CD14-positive monocyte (primary cell): ENCODE results near the gene PRM1. TPM values are rescaled to one million over a fixed set of nuclear protein-coding genes. Genes with fewer than 3 reads are reported as not detected.

ENCODE experiments used
- DNase-seq, 3 donors: peaks; one replicate each; pipeline ENCODE4 v3.0.0-alpha.2; 2011 to 2022
- H2AFZ ChIP-seq: 2 replicates; pipeline ENCODE4 v1.6.0; 2012; ENCODE audit warnings: mild to moderate bottlenecking, low read depth, low read length, inconsistent platforms; ENCODE audit not compliant: insufficient read depth, poor library complexity, severe bottlenecking
- H3K27ac ChIP-seq, 2 donors: 1 replicate in 1 of 2; 2 replicates in 1 of 2; pipeline ENCODE4 v1.5.1; 2012 to 2013; ENCODE audit warnings: low read length in 2 of 2, control low read depth in 1 of 2, inconsistent platforms in 1 of 2, low read depth in 1 of 2, mild to moderate bottlenecking in 1 of 2
- H3K27me3 ChIP-seq, 2 donors: one replicate each; pipeline versions ENCODE4 v1.6.0 to v1.6.1; 2011 to 2013; ENCODE audit warnings: low read length in 2 of 2; ENCODE audit not compliant: control insufficient read depth in 2 of 2, insufficient read depth in 2 of 2
- H3K36me3 ChIP-seq, 2 donors: replicated peaks in 1 of 2; 1 replicate in 1 of 2; 2 replicates in 1 of 2; pipeline versions ENCODE4 v1.5.1 to v1.6.1; 2012 to 2013; ENCODE audit warnings: low read length in 2 of 2, control low read depth in 1 of 2, inconsistent platforms in 1 of 2, mild to moderate bottlenecking in 1 of 2; ENCODE audit not compliant: insufficient read depth in 2 of 2, control insufficient read depth in 1 of 2
- H3K4me1 ChIP-seq, 2 donors: 1 replicate in 1 of 2; 2 replicates in 1 of 2; pipeline versions ENCODE4 v1.5.1 to v1.6.1; 2012 to 2013; ENCODE audit warnings: low read length in 2 of 2, control low read depth in 1 of 2, inconsistent platforms in 1 of 2, mild to moderate bottlenecking in 1 of 2, moderate library complexity in 1 of 2; ENCODE audit not compliant: insufficient read depth in 2 of 2, control insufficient read depth in 1 of 2
- H3K4me2 ChIP-seq: replicated peaks from 2 replicates; pipeline ENCODE3; 2012; ENCODE audit warnings: low read length, moderate library complexity, mild to moderate bottlenecking; ENCODE audit not compliant: poor library complexity, severe bottlenecking; ENCODE audit errors: extremely low read depth
- H3K4me3 ChIP-seq, 3 experiments: fragments of 200-600 bp in 1 of 3; sonication (generic) in 1 of 3; replicated peaks in 1 of 3; 1 replicate in 2 of 3; 2 replicates in 1 of 3; pipeline ENCODE4 v1.5.1; 2011 to 2013; ENCODE audit warnings: low read length in 3 of 3, mild to moderate bottlenecking in 3 of 3, control low read depth in 2 of 3, low read depth in 2 of 3, inconsistent platforms in 1 of 3, moderate library complexity in 1 of 3
- H3K79me2 ChIP-seq: 2 replicates; pipeline ENCODE4 v1.6.0; 2012; ENCODE audit warnings: mild to moderate bottlenecking, control low read depth, inconsistent platforms, low read length, moderate library complexity; ENCODE audit not compliant: insufficient read depth
- H3K9ac ChIP-seq: 2 replicates; pipeline ENCODE4 v1.6.0; 2017; ENCODE audit warnings: low read length, mild to moderate bottlenecking; ENCODE audit not compliant: insufficient read depth, poor library complexity, severe bottlenecking
- H3K9me3 ChIP-seq, 2 donors: replicated peaks in 1 of 2; 1 replicate in 1 of 2; 2 replicates in 1 of 2; pipeline versions ENCODE4 v1.5.1 to v1.6.1; 2012 to 2013; ENCODE audit warnings: low read length in 2 of 2, control low read depth in 1 of 2; ENCODE audit not compliant: control insufficient read depth in 1 of 2, insufficient read depth in 1 of 2
- H4K20me1 ChIP-seq: 2 replicates; pipeline ENCODE4 v1.6.0; 2012; ENCODE audit warnings: mild to moderate bottlenecking, low read length, control low read depth, moderate library complexity; ENCODE audit not compliant: insufficient read depth
- H3K27ac Mint-ChIP-seq, 7 donors: one replicate each; pipeline ENCODE4 v1.8.0; 2020; ENCODE audit warnings: mild to moderate bottlenecking in 7 of 7, mixed read lengths in 7 of 7, moderate library complexity in 6 of 7, inconsistent platforms in 2 of 7
- H3K27me3 Mint-ChIP-seq, 3 donors: one replicate each; pipeline ENCODE4 v1.8.0; 2021 to 2022; ENCODE audit warnings: low read depth in 3 of 3, mild to moderate bottlenecking in 3 of 3, mixed read lengths in 3 of 3, moderate library complexity in 3 of 3, inconsistent platforms in 1 of 3
- H3K36me3 Mint-ChIP-seq, 2 donors: one replicate each; pipeline ENCODE4 v1.8.0; 2020; ENCODE audit warnings: mixed read lengths in 2 of 2, inconsistent platforms in 1 of 2, mild to moderate bottlenecking in 1 of 2
- H3K4me1 Mint-ChIP-seq: one replicate; pipeline ENCODE4 v1.8.0; 2020; ENCODE audit warnings: mild to moderate bottlenecking, mixed read lengths
- H3K4me3 Mint-ChIP-seq, 2 donors: one replicate each; pipeline ENCODE4 v1.8.0; 2020; ENCODE audit warnings: mild to moderate bottlenecking in 2 of 2, mixed read lengths in 2 of 2, moderate library complexity in 1 of 2
- H3K9me3 Mint-ChIP-seq, 7 donors: one replicate each; pipeline ENCODE4 v1.8.0; 2020 to 2022; ENCODE audit warnings: mixed read lengths in 7 of 7, mild to moderate bottlenecking in 6 of 7, moderate library complexity in 6 of 7, inconsistent platforms in 2 of 7
- WGBS: methylation state at CpG from one replicate; pipeline ENCODE4 v1.1.5; 2013; ENCODE audit warnings: missing lambda C conversion rate; ENCODE audit not compliant: insufficient coverage; 5-methylcytosine and 5-hydroxymethylcytosine counted together
- intact Hi-C, 2 donors: fragments of 100-400 bp; cut with micrococcal nuclease; formaldehyde crosslinking; loops; one replicate each; pipeline versions ENCODE4 v1.15.0 to v1.15.1; 2023
- polyA plus RNA-seq, 3 donors: library from polyadenylated mRNA; depleted of rRNA in 1 of 3; unstranded in 2 of 3; stranded (reverse) in 1 of 3; fragments of 300-500 nt in 2 of 3; fragments of >200 nt in 1 of 3; fragmentation: Illumina TruSeq in 2 of 3; gene quantifications; 1 replicate in 2 of 3; 2 replicates in 1 of 3; pipeline ENCODE4 v1.2.3, GENCODE V29; 2012 to 2021
- TF ChIP-seq, protein P1 (sequence below): fragments of 200-600 bp; IDR thresholded peaks from one replicate; pipeline ENCODE4 v1.8.0; 2022; ENCODE audit warnings: antibody characterized with exemption, mild to moderate bottlenecking

Gene PRM1
- polyA plus RNA-seq, 3 donors: not detected

DNA sequence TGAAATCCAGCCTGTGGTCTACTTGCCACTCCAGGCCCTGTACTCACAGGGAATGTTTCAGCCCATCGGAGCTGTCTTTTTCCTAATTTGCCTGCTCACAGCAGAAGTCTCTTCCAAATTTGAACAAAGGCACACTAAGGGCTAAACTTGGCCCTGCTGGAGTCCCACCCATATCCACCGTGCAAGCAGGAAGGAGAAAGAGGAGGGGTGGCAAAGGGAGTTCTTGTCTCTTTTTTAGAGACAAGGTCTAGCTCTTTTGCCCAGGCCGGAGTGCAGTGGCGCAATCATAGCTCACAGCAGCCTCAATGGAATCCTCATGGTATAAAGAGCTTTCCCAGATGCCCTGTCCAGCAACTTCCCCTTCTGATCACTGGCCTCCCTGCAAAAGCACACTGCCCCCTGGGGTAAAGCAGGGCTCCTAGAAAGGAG is 2.7 kb upstream of the PRM1 start:
- H3K9ac ChIP-seq: no peak overlapping the region
- TF ChIP-seq, protein P1, sequence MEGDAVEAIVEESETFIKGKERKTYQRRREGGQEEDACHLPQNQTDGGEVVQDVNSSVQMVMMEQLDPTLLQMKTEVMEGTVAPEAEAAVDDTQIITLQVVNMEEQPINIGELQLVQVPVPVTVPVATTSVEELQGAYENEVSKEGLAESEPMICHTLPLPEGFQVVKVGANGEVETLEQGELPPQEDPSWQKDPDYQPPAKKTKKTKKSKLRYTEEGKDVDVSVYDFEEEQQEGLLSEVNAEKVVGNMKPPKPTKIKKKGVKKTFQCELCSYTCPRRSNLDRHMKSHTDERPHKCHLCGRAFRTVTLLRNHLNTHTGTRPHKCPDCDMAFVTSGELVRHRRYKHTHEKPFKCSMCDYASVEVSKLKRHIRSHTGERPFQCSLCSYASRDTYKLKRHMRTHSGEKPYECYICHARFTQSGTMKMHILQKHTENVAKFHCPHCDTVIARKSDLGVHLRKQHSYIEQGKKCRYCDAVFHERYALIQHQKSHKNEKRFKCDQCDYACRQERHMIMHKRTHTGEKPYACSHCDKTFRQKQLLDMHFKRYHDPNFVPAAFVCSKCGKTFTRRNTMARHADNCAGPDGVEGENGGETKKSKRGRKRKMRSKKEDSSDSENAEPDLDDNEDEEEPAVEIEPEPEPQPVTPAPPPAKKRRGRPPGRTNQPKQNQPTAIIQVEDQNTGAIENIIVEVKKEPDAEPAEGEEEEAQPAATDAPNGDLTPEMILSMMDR: no peak
- no peak overlapping the region for H2AFZ ChIP-seq
- no peaks in the 10 kb centered on the region for H4K20me1 ChIP-seq
- no peaks in the 10 kb centered on the region for H3K79me2 ChIP-seq
- Mint-ChIP-seq H3K36me3 (no peaks in the 10 kb centered on the region), H3K27ac (peak overlapping the region in 1 of 7 donors; percentile 42), H3K9me3 (peaks cover 0 to 2% (median 0%) of the 10 kb centered on the region in 7 donors), H3K27me3 (peaks cover 16 to 40% (median 20%) of the 10 kb centered on the region in 3 donors), H3K4me1 (peaks cover 13% of the 10 kb centered on the region), H3K4me3 (no peak overlapping the region)
- intact Hi-C loops: no loop called here
- H3K4me2 ChIP-seq: no peak overlapping the region
- H3K9me3 ChIP-seq: no peaks in the 10 kb centered on the region
- H3K4me3 ChIP-seq: no peak overlapping the region
- no peaks in the 10 kb centered on the region for H3K4me1 ChIP-seq
- no CpG with 5 or more reads among the region's 4 CpGs for WGBS
- no peaks in the 10 kb centered on the region for H3K27me3 ChIP-seq
- peak; percentile 27 to 57 (median 40) for DNase-seq
- H3K36me3 ChIP-seq: no peaks in the 10 kb centered on the region
- H3K27ac ChIP-seq: no peak overlapping the region

GRCh38 chr16:11278681-11279628 is 2.2 kb downstream of the PRM1 start:
- H3K79me2 ChIP-seq: no peaks in the 10 kb centered on the region
- no peaks in the 10 kb centered on the region for H3K4me1 ChIP-seq
- WGBS: 81% methylated on average over 6 of the region's 7 CpGs
- Mint-ChIP-seq H3K4me3 (peak overlapping the region in 1 of 2 donors; percentile 24), H3K36me3 (no peaks in the 10 kb centered on the region), H3K4me1 (peaks cover 15% of the 10 kb centered on the region), H3K27me3 (peaks cover 9 to 12% (median 10%) of the 10 kb centered on the region in 3 donors), H3K9me3 (peaks cover 0 to 2% (median 0%) of the 10 kb centered on the region in 7 donors), H3K27ac (peak overlapping the region in 2 of 7 donors; percentile 42 to 58)
- no peak overlapping the region for H3K4me3 ChIP-seq
- peaks cover 0 to 1% of the 10 kb centered on the region in 2 donors for H3K27me3 ChIP-seq
- intact Hi-C loops: no loop called here
- H2AFZ ChIP-seq: no peak overlapping the region
- no peak overlapping the region for H3K27ac ChIP-seq
- no peaks in the 10 kb centered on the region for H3K9me3 ChIP-seq
- DNase-seq: peak in 2 of 3 donors; percentile 14 to 25
- H4K20me1 ChIP-seq: no peaks in the 10 kb centered on the region
- H3K9ac ChIP-seq: no peak overlapping the region
- no peaks in the 10 kb centered on the region for H3K36me3 ChIP-seq
- H3K4me2 ChIP-seq: no peak overlapping the region
- TF ChIP-seq, protein P1: no peak
